ENCODE data around the gene PCGF6.

The PCGF6 gene

DNA sequence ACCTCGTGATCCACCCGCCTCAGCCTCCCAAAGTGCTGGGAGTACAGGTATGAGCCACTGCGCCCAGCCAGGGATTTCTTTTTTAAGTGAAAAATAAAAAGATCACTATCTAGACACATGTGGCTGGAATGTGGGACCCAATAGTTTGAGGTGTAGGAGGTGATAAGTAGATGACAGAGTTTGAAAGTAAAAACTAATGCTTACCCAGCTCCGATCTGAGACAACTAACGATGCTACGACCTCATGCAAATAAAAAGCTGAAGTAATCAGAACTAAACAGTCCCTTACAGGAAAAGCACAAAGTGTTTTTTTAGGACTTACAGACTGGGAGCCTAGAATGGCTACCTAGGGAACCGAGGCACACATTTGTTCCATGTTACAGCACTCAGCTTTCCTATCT is 23.0 kb downstream of the PCGF6 start:
- ChIA-PET CTCF (no interaction called here), POLR2A (no interaction called here)
- peak; percentile 34 for DNase-seq (ENCODE audit: extremely low spot score)
- TF ChIP-seq, protein P1, sequence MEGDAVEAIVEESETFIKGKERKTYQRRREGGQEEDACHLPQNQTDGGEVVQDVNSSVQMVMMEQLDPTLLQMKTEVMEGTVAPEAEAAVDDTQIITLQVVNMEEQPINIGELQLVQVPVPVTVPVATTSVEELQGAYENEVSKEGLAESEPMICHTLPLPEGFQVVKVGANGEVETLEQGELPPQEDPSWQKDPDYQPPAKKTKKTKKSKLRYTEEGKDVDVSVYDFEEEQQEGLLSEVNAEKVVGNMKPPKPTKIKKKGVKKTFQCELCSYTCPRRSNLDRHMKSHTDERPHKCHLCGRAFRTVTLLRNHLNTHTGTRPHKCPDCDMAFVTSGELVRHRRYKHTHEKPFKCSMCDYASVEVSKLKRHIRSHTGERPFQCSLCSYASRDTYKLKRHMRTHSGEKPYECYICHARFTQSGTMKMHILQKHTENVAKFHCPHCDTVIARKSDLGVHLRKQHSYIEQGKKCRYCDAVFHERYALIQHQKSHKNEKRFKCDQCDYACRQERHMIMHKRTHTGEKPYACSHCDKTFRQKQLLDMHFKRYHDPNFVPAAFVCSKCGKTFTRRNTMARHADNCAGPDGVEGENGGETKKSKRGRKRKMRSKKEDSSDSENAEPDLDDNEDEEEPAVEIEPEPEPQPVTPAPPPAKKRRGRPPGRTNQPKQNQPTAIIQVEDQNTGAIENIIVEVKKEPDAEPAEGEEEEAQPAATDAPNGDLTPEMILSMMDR (IDR thresholded peaks at IDR 0.05; ENCODE audit: control extremely low read depth, extremely low read depth, low read depth, missing control alignments), result no peak

- CTCF ChIA-PET, result interaction anchor here (1.0 kb wide), 1 partner anchor 11 kb away, joined by 3 read pairs; no protein-coding TSS in a partner anchor
- TF ChIP-seq, protein P1 (IDR thresholded peaks at IDR 0.05; ENCODE audit: control extremely low read depth, extremely low read depth, low read depth, missing control alignments), result no peak
- POLR2A ChIA-PET, result no interaction called here
These were observed 34.9 kb downstream of the PCGF6 start for GRCh38 chr10:103316087-103316486.

GRCh38 chr10:103310197-103310596 is 40.7 kb downstream of the PCGF6 start:
- ChIA-PET CTCF (no interaction called here), POLR2A (no interaction called here)
- DNase-seq (ENCODE audit: extremely low spot score), result no peak
- TF ChIP-seq, protein P1 (IDR thresholded peaks at IDR 0.05; ENCODE audit: control extremely low read depth, extremely low read depth, low read depth, missing control alignments), result no peak

More at GRCh38 chr10:103316087-103316486, 34.9 kb downstream of the PCGF6 start:
- DNase-seq (ENCODE audit: extremely low spot score), result no peak

DNA sequence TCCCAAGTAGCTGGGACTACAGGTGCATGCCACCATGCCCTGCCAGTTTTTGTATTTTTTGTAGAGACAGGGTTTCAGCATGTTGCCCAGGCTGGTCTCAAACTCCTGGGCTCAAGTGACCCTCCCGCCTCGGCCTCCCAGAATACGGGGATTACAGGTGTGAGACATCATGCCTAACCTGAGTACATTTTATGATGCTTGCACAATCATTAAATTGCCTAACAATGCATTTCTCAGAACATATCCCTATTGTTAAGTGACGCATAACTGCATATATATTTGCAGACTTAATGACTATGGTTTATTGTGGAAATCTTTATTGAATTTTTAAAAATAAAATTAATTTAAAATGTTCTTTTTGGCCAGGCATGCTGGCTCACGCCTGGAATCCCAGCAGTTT is 43.3 kb downstream of the PCGF6 start:
- no peak for DNase-seq (ENCODE audit: extremely low spot score)
- CTCF ChIA-PET, result interaction anchor here (1.4 kb wide), 1 partner anchor 16 kb away, joined by 3 read pairs; no protein-coding TSS in a partner anchor
- TF ChIP-seq, protein P1 (IDR thresholded peaks at IDR 0.05; ENCODE audit: control extremely low read depth, extremely low read depth, low read depth, missing control alignments), result no peak
- POLR2A ChIA-PET, result no interaction called here

DNA sequence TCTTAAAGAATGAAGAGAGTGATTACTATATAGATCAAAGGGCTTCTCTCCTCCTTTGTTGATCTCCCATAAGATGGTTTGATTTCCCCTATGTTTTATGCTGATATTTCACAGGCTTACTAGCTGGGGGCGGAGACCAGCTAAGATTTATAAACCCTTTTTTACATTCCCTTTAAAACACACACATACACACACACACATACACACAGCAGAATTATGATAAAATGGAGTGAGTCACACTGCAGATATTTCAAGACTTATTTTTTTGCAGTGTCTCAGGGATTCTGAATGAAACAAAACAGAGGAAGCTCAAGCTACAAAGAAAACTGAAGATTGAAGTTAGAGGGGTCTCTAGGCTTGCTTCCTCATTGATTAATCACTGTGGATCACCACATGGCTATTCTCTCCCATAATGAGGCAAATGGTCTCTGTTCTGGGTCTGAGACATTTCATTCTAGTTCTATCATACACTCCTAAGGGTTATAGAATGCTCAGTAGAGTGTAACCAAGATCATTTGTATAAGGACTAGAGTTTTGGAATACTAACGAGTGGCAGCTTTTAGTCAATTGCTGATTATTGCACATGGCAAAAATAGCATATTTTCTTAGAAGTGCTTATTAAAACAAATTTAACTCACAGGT is 55.4 kb downstream of the PCGF6 start:
- ChIA-PET POLR2A (interaction anchor here (0.5 kb wide), 1 partner anchor 10 kb away, joined by 5 read pairs; no protein-coding TSS in a partner anchor), CTCF (interaction anchor here (1.1 kb wide), 1 partner anchor 11 kb away, joined by 4 read pairs; no protein-coding TSS in a partner anchor)

DNA sequence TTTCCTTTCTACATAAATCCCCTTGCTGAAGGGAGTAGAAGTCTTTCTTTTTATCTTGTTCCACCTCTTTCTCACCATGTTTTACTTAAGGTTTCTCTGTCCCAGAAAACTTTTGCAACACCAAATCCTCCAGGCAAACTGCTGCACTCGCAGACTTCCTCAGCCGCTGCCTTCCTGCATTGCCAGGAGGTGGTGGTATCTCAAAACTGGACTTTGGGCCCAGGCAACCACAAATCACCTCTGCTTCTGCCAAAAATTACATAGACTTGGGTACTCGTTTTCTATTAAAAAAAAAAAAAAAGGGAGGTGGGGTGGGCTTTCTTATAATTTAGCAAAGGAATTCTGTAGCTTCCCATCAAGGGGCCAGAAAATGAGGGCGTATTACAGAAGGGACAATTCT is 59.4 kb downstream of the PCGF6 start:
- ChIA-PET POLR2A (interaction anchor here (0.7 kb wide), 1 partner anchor 99 kb away, joined by 5 read pairs; no protein-coding TSS in a partner anchor), CTCF (interaction anchor here (1.0 kb wide), 1 partner anchor 16 kb away, joined by 3 read pairs; no protein-coding TSS in a partner anchor)
- TF ChIP-seq, protein P1 (IDR thresholded peaks at IDR 0.05; ENCODE audit: control extremely low read depth, extremely low read depth, low read depth, missing control alignments), result no peak
- DNase-seq (ENCODE audit: extremely low spot score), result no peak

More for the DNA sequence above, 55.4 kb downstream of the PCGF6 start:
- no peak for DNase-seq (ENCODE audit: extremely low spot score)
- TF ChIP-seq, protein P1 (IDR thresholded peaks at IDR 0.05; ENCODE audit: control extremely low read depth, extremely low read depth, low read depth, missing control alignments), result no peak

Data from GM10248 (cell line).